SKM-1 treated with dmso at 0.1 percent for 144 hours (cell line): ENCODE results near the gene TRIM7.
"Not testable (repeated sequence)": the region's sequence is repeated elsewhere in the genome, so short reads cannot be mapped to it uniquely, and the experiment has no call there.

ENCODE experiments used
- DNase-seq: peaks from one replicate; lab custom pipeline; 2025; ENCODE audit not compliant: unreplicated experiment; lab: John Stamatoyannopoulos, UW

TRIM7 gene

GRCh38 chr5:181173420-181174342, 31.3 kb downstream of the TRIM7 start:
- DNase-seq = no peak

- no peak for DNase-seq
Measured at GRCh38 chr5:181173027-181173419, 32.0 kb downstream of the TRIM7 start.

GRCh38 chr5:181171782-181172181, 33.2 kb downstream of the TRIM7 start:
- DNase-seq = no peak

GRCh38 chr5:181170996-181171395, 34.0 kb downstream of the TRIM7 start:
- no peak for DNase-seq

- DNase-seq = no peak
Measured at GRCh38 chr5:181170237-181170825, 34.7 kb downstream of the TRIM7 start.

GRCh38 chr5:181169459-181170236, 35.3 kb downstream of the TRIM7 start:
- not testable (repeated sequence) for DNase-seq

GRCh38 chr5:181168595-181169118, 36.3 kb downstream of the TRIM7 start:
- no peak for DNase-seq

- no peak for DNase-seq
Measured at GRCh38 chr5:181167814-181168488, 37.0 kb downstream of the TRIM7 start.

GRCh38 chr5:181166812-181167733, 37.9 kb downstream of the TRIM7 start:
- no peak for DNase-seq

GRCh38 chr5:181164076-181164952, 40.7 kb downstream of the TRIM7 start:
- DNase-seq = no peak

- no peak for DNase-seq
Measured at GRCh38 chr5:181163487-181164075, 41.4 kb downstream of the TRIM7 start.

- no peak for DNase-seq
Measured at GRCh38 chr5:181161534-181162175, 43.3 kb downstream of the TRIM7 start.

- not testable (repeated sequence) for DNase-seq
Measured at GRCh38 chr5:181160755-181161533, 44.1 kb downstream of the TRIM7 start.

- DNase-seq = no peak
Measured at GRCh38 chr5:181160152-181160754, 44.7 kb downstream of the TRIM7 start.

- peak; percentile 72 for DNase-seq
Measured at GRCh38 chr5:181159286-181160151, 45.5 kb downstream of the TRIM7 start.

- no peak for DNase-seq
Measured at GRCh38 chr5:181158869-181159268, 46.1 kb downstream of the TRIM7 start.
